GM21528 (cell line): ENCODE results near the gene DPY30.
"Not testable (repeated sequence)": the region's sequence is repeated elsewhere in the genome, so short reads cannot be mapped to it uniquely, and the experiment has no call there.

ENCODE experiments used
- ATAC-seq: cut with Tn5 transposase; IDR thresholded peaks from one replicate; pipeline ENCODE4 v1.9.1; 2021; ENCODE audit warnings: mild to moderate bottlenecking, moderate library complexity; ENCODE audit not compliant: unreplicated experiment, low FRiP score

DPY30 gene

DNA sequence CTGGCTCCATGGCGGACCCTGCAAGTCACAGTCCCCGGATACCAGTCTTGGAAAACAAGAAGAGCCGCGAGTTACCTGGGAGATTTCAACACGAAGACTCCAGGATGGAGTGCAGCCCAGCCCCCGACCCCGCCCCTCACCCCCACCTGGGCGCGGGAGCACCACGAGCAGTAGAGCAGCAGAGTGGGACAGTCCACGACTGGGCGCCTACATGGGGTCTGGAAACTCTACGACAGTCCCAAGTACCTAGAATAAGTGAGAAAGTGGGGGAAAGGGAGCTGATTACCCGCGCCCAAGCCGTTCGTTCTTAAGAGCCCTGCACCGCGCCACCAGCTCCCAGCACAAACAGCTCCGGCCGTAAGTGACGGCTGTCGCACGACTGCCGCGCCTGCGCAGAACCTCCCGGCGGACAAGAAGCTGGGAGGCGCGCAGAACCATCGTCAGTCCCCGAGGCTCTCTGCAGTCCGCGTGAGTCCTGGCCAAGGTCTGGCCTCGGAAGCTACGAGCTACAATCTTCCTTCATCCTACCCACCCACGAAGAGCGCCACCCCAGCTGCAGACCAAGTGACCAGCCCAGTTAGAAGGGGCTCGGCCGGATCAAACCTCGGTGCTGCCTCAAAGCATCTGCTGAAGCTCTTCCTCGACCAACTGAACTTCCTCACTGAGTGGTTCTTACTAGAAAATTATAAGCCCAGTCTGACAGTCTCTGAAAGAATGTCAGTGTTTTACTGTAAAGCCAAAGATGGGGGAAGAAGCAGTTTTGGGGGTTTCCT, at the start of gene DPY30:
TSS of gene DPY30 (minus strand) at position 359 of the 773 bp plus-strand sequence. CDS start at position 10, 349 bp downstream.
- peak; percentile 87 for ATAC-seq

DNA sequence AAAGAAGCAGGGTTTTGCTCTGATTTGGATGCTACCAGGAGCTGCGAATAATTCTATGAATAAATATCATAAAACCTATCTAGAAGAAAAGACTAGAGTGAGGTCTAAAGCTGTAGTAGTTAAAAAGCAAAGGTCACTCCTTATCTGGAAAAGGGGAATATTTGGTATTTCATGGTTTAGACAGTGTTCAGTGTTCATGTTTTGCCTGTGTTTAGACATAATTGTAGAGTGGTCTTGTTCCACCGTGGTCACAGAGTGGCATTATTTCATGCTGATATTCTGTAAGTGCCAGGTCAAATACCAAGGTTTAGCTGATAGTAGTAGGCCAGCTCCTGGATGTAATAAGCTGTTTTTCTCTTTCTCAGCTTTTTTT, 34.5 kb upstream of the DPY30 start:
- ATAC-seq: no peak

DNA sequence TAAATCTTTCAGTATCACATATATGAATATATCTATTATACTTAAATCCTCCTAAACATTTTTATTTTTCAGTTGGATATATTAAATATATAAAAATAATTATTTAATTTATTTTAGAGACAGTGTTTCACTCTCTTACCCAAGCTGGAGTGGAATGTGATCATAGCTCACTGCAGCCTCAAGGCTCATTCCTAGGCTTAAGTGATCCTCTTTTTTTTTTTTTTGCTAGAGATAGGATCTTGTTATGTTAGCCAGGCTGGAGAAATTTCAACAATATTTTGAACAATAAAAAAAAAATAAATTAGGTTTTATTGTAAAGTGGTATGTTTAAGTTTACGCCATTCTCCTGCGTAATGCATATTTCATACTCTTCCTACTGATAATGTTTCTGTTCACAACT, 27.9 kb upstream of the DPY30 start:
- ATAC-seq: no peak

GRCh38 chr2:32064713-32065112, 25.1 kb upstream of the DPY30 start:
- ATAC-seq: no peak

DNA sequence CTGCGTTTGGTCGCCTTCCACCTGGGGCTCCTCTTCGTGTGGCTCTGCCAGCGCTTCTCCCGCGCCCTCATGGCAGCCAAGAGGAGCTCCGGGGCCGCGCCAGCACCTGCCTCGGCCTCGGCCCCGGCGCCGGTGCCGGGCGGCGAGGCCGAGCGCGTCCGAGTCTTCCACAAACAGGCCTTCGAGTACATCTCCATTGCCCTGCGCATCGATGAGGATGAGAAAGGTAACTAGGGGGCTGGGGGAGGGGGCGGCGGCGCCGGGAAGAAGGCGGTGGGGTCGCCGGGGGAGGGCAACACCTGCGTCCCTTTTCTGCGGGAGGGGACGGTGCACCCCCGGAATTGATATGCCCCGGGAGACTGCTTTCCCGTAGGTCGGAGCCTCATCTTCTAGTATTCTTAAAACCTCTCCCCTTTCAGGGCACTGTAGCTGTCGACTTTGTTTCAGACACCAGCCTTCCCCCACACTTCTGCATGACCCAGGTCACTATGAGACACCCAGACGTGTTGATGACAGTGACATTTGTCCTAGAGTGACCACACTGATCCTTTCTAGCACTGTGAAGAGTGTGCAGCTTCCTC, 24.5 kb upstream of the DPY30 start:
- peak; percentile 14 for ATAC-seq

DNA sequence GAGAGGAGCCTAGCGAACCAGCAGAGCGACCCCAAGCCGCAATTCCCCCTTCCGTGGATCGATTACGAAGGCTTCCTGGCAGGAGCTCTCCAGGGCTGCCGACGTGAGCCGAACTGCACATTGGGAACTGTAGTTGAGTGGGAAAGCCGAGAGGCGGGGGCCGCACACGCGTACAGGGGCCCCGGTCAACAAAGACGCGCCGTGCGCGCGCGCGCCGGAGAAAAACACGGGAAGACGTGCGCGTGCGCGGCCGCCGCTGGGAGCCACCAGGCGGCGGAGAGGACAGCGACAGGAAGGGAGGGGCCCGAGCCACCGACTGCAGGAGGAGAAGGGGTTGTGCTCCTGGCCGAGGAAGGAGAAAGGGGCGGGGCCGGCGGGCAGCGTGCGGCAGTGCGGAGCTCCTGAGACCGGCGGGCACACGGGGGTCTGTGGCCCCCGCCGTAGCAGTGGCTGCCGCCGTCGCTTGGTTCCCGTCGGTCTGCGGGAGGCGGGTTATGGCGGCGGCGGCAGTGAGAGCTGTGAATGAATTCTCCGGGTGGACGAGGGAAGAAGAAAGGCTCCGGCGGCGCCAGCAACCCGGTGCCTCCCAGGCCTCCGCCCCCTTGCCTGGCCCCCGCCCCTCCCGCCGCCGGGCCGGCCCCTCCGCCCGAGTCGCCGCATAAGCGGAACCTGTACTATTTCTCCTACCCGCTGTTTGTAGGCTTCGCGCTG, 23.9 kb upstream of the DPY30 start, which contains the start of gene SPAST:
TSS of gene SPAST (plus strand) at position 247 of the 711 bp plus-strand sequence. CDS start at position 523, 276 bp downstream.
- peak; percentile 97 for ATAC-seq

DNA sequence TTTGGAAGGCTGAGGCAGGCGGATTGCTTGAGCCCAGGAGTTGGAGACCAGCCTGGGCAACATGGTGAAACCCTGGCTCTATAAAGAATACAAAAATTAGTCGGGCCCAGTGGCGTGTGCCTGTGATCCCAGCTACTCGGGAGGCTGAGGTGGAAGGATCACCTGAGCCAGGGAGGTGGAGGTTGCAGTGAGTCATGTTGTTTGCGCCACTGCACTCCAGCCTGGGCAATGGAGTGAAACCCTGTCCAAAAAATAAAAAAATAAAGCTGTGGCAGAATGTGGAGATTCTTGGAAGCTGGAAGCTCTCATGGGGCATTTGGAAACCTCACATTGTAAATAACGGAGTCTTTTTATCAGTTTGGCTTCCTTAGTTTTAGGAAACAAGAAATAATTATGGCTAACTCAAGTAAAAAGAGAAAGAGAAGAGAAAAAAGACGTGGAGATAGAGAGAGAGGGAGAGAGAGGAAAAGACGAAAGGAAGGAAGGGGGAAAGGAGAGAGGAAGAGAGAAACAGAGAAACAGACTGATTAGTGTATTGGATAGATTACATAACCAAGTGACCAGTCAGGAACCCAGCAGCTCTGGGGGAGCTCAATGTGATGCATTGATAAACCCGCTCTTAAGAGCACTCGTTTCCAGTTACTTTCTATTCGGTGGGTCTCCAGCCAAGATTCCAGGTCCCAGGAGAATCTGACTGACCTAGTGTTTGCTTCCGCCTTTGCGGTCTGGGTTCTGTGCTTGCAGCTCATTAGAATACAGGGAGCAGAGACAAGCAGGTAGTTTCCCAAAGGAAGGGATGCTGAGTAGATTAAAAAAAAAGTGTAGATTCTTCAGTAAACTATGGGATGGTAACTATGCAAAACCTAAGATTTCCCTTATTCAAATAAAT, 22.6 kb upstream of the DPY30 start:
- no peak for ATAC-seq

GRCh38 chr2:32061430-32061829, 21.8 kb upstream of the DPY30 start:
- ATAC-seq: no peak

DNA sequence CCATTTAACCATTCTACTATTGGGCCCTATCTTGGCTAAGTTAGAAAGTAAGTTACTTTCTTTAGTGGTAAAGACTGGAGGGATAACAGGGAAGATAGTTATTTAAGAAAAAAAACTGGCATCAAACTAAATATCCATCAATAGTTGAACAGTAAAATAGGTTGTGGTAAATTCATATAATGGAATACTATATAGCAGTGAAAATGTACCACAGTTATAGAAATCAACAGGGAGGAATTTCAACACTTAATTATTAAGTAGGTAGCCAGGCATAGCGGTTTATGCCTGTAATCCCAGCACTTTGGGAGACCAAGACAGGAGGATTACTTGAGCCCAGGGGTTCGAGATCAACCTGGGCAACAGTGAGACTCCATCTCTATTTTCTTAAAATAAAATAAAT, 20.7 kb upstream of the DPY30 start:
- ATAC-seq: no peak

DNA sequence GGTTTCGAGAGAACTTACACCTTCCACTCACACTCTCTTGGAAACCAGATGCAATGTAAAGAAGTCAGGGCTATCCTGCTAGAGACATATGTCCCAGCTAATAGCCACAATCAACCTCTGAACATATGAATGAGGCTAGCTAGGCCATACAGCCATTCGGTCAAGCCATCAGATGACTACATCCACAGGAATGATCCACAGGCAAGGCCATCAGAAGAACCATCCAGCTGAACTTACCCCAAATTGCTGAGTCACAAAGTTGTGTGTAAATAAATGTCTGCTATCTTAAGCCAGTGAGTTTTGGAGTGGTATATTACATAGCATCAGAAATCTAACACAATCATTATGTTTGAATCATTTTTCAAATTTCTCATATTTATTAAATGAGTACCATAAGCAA, 18.5 kb upstream of the DPY30 start:
- ATAC-seq: no peak

- ATAC-seq: not testable (repeated sequence)
Measured at GRCh38 chr2:32054583-32054982, 15.0 kb upstream of the DPY30 start.

GRCh38 chr2:32051836-32052439, 12.3 kb upstream of the DPY30 start:
- no peak for ATAC-seq

DNA sequence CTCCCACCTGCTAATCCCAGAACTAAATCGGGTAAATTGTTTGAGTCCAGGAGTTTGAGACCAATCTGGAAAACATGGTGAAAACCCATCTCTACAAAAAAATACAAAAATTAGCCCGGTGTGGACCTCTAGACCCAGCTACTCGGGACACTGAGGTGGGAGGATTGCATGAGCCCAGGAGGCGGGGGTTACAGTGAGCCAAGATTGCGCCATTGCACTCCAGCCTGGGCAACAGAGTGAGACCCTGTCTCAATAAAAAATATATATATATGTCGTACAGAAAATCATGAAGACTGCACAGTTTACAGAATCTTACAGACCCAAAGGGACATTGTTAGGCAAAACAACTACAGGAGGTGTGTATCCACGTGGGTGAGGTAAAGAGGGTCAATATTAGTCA, 4.0 kb upstream of the DPY30 start:
- no peak for ATAC-seq

DNA sequence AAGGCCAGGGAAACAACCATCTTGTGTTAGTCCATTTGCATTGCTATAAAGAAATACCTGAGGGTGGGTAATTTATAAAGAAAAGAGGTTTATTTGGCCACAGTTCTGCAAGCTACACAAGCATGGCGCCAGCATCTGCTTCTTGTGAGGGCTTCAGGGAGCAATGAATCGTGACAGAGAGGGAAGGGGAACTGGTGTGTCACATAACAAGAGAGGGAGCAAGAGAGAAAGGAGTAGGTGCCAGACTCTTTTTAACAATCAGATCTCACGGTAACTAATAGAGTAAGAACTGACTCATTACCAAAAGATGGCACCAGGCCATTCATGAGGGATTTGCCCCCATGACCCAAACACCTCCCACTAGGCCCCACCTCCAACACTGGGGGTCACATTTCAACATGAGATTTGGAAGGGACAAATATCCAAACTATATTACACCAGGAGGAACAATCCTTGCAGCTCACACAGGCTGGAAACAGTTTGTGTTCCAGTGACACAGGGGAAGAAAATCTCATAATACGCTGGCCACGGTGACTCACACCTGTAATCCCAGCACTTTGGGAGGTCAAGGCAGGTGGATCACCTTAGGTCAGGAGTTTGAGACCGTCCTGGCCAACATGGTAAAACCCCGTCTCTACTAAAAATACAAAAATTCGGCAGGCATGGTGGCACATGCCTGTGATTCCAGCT, 5.3 kb downstream of the DPY30 start:
- not testable (repeated sequence) for ATAC-seq

- not testable (repeated sequence) for ATAC-seq
Measured at GRCh38 chr2:32018789-32019482, 20.7 kb downstream of the DPY30 start.

GRCh38 chr2:32012872-32013271, 26.7 kb downstream of the DPY30 start:
- ATAC-seq: no peak

GRCh38 chr2:32011485-32011960, 28.1 kb downstream of the DPY30 start:
- no peak for ATAC-seq

DNA sequence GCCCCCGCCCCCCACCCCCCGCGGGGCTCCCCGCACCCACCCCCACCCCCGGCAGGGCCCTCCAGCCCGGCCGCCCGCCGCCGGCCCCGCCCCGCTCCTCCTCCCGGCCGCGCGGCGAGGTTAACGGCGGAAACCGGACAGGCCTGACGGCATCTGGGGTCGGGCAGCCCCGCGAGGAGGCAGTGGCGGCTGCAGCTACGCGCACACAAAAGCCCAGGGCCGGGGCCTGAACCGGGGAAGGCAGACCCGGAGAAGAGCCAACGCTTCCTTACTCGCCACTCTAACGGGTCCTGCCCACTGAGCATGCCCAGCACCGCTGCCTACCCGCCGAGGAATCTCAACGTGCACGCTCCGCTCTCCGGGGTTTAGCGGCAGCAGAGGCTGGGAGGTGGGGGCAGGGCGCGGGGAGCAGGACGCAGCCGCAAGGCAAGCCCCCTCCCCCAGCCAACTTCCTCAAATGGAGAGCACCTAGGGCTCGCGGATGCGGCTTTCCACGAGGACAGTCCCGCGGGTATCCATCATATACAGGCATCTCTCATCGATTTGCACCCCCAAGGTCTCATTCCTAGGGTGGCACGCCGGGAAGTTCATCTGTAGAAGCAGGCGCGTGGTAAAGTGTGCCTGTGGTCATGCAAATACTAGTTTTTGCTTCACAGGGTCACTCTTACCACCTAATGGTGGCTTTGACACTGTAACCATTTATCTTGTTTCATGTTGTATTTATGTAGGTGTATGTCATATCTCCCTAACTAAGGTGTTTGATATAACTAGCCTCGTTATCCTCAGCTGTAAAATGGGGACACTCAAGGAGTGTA, 28.7 kb downstream of the DPY30 start, which contains the start of gene MEMO1:
TSS of gene MEMO1 (minus strand) at position 339 of the 815 bp plus-strand sequence. CDS start 761 bp downstream, outside the sequence.
- ATAC-seq: peak; percentile 69
